Smooth muscle cell (in vitro differentiated cells): ENCODE data around the gene PEAK1. TPM values are rescaled to one million over a fixed set of nuclear protein-coding genes. Genes with fewer than 3 reads are reported as not detected.

Experiments
- DNase-seq: peaks from one replicate; lab custom pipeline; 2025; ENCODE audit not compliant: unreplicated experiment; lab: John Stamatoyannopoulos, UW
- H2AFZ ChIP-seq: fragments of 200-600 bp; sonication (generic); 2 replicates; pipeline ENCODE4 v1.6.0; 2016; ENCODE audit warnings: antibody characterized with exemption, low read depth, mild to moderate bottlenecking
- H3F3A ChIP-seq: fragments of 200-600 bp; sonication (generic); 2 replicates; pipeline ENCODE4 v1.6.0; 2017; ENCODE audit warnings: antibody characterized with exemption, low read depth
- H3K27ac ChIP-seq: fragments of 200-600 bp; sonication (generic); 2 replicates; pipeline ENCODE4 v1.5.1; 2016; ENCODE audit warnings: low read depth, mild to moderate bottlenecking
- H3K27me3 ChIP-seq: fragments of 200-600 bp; sonication (generic); 2 replicates; pipeline ENCODE4 v1.6.1; 2016; ENCODE audit warnings: low read depth, mild to moderate bottlenecking
- H3K36me3 ChIP-seq: fragments of 200-600 bp; sonication (generic); 2 replicates; pipeline ENCODE4 v1.5.1; 2016; ENCODE audit warnings: low read depth
- H3K4me1 ChIP-seq: fragments of 200-600 bp; sonication (generic); 2 replicates; pipeline ENCODE4 v1.5.1; 2016; ENCODE audit warnings: low read depth
- H3K4me2 ChIP-seq: fragments of 200-600 bp; sonication (generic); 2 replicates; pipeline ENCODE4 v1.6.0; 2016; ENCODE audit warnings: mild to moderate bottlenecking
- H3K4me3 ChIP-seq: fragments of 200-600 bp; sonication (generic); 2 replicates; pipeline ENCODE4 v1.5.1; 2016; ENCODE audit warnings: mild to moderate bottlenecking
- H3K79me2 ChIP-seq: fragments of 200-600 bp; sonication (generic); 2 replicates; pipeline ENCODE4 v1.6.0; 2016; ENCODE audit warnings: low read depth, mild to moderate bottlenecking
- H3K9ac ChIP-seq: fragments of 200-600 bp; sonication (generic); 2 replicates; pipeline ENCODE4 v1.6.0; 2016; ENCODE audit warnings: low read depth
- H3K9me3 ChIP-seq: fragments of 200-600 bp; sonication (generic); replicated peaks from 2 replicates; pipeline ENCODE4 v1.5.1; 2016; ENCODE audit warnings: low read depth
- H4K20me1 ChIP-seq: fragments of 200-600 bp; sonication (generic); 2 replicates; pipeline ENCODE4 v1.6.0; 2016; ENCODE audit warnings: low read depth
- CTCF ChIP-seq: fragments of 200-600 bp; sonication (generic); IDR thresholded peaks from 2 replicates; pipeline ENCODE4 v1.5.1; 2017; ENCODE audit warnings: borderline replicate concordance, mild to moderate bottlenecking, antibody characterized with exemption; ENCODE audit not compliant: insufficient read depth, poor library complexity, severe bottlenecking
- WGBS: methylation state at CpG from one replicate; pipeline ENCODE4 v1.1.7; 2016; ENCODE audit warnings: low lambda C conversion rate; 5-methylcytosine and 5-hydroxymethylcytosine counted together
- polyA plus RNA-seq: library from polyadenylated mRNA; unstranded; fragments of >200 nt; fragmentation: Nextera tagmentation; extraction: Ambion mirVana; gene quantifications from 2 replicates; pipeline ENCODE4 v1.2.1, GENCODE V29; 2016
- total RNA-seq: library from RNA; depleted of rRNA; stranded (reverse); fragments of >200 nt; gene quantifications from 2 replicates; pipeline ENCODE4 v1.2.3, GENCODE V29; 2014

The PEAK1 gene
- total and polyA plus RNA-seq, 2 experiments from 2014 or later = 5.6 to 21.9 TPM

GRCh38 chr15:77336006-77336405, 83.9 kb downstream of the PEAK1 start:
- Histone ChIP-seq H3K9ac (no peak overlapping the region), H3F3A (no peaks in the 10 kb centered on the region), H4K20me1 (peaks cover 53% of the 10 kb centered on the region), H3K4me3 (no peak overlapping the region), H3K36me3 (no peaks in the 10 kb centered on the region), H3K27me3 (no peaks in the 10 kb centered on the region), H3K4me1 (no peaks in the 10 kb centered on the region), H3K79me2 (peaks cover 13% of the 10 kb centered on the region), H3K27ac (no peak overlapping the region), H3K4me2 (no peak overlapping the region), H3K9me3 (no peaks in the 10 kb centered on the region), H2AFZ (no peak overlapping the region)
- no peak for TF ChIP-seq CTCF
- 81% methylated on average over 2 of the region's 2 CpGs for WGBS
- no peak for DNase-seq

GRCh38 chr15:77335298-77335697, 84.6 kb downstream of the PEAK1 start:
- Histone ChIP-seq H3K27me3 (no peaks in the 10 kb centered on the region), H3K9me3 (no peaks in the 10 kb centered on the region), H3K36me3 (no peaks in the 10 kb centered on the region), H3K4me3 (no peak overlapping the region), H3K9ac (no peak overlapping the region), H3K79me2 (peaks cover 13% of the 10 kb centered on the region), H3F3A (no peaks in the 10 kb centered on the region), H3K4me1 (no peaks in the 10 kb centered on the region), H3K4me2 (no peak overlapping the region), H4K20me1 (peaks cover 55% of the 10 kb centered on the region), H2AFZ (no peak overlapping the region), H3K27ac (no peak overlapping the region)
- 88% methylated on average over 4 of the region's 4 CpGs for WGBS
- TF ChIP-seq CTCF = no peak
- DNase-seq = no peak

GRCh38 chr15:77333166-77333565, 86.7 kb downstream of the PEAK1 start:
- no peak for DNase-seq
- no peak overlapping the region for H2AFZ ChIP-seq
- WGBS = 71% methylated on average over 2 of the region's 2 CpGs
- peaks cover 6% of the 10 kb centered on the region for H3K4me1 ChIP-seq
- no peak overlapping the region for H3K9ac ChIP-seq
- no peaks in the 10 kb centered on the region for H3K36me3 ChIP-seq
- TF ChIP-seq CTCF = no peak
- no peak overlapping the region for H3K4me3 ChIP-seq
- no peak overlapping the region for H3K4me2 ChIP-seq
- H4K20me1 ChIP-seq = peaks cover 65% of the 10 kb centered on the region
- H3F3A ChIP-seq = no peaks in the 10 kb centered on the region
- H3K27me3 ChIP-seq = no peaks in the 10 kb centered on the region
- no peaks in the 10 kb centered on the region for H3K9me3 ChIP-seq
- H3K79me2 ChIP-seq = peaks cover 8% of the 10 kb centered on the region
- H3K27ac ChIP-seq = no peak overlapping the region

- H2AFZ ChIP-seq = no peak overlapping the region
- peak overlapping the region; percentile 8 for H3K4me2 ChIP-seq
- peaks cover 19% of the 10 kb centered on the region for H3K79me2 ChIP-seq
- peaks cover 6% of the 10 kb centered on the region for H3K4me1 ChIP-seq
- no peaks in the 10 kb centered on the region for H3K27me3 ChIP-seq
- WGBS = 56% methylated on average over 1 of the region's 1 CpG
- no peak for TF ChIP-seq CTCF
- no peaks in the 10 kb centered on the region for H3F3A ChIP-seq
- no peak overlapping the region for H3K9ac ChIP-seq
- no peaks in the 10 kb centered on the region for H3K36me3 ChIP-seq
- H3K4me3 ChIP-seq = no peak overlapping the region
- H3K9me3 ChIP-seq = no peaks in the 10 kb centered on the region
- DNase-seq = no peak
- H3K27ac ChIP-seq = no peak overlapping the region
- peaks cover 55% of the 10 kb centered on the region for H4K20me1 ChIP-seq
Observed at GRCh38 chr15:77329202-77329601, 90.7 kb downstream of the PEAK1 start.
